GM12892 (cell line): Measurements from ENCODE around the gene PDZK1IP1.

Experiments
- POLR2A ChIP-seq: IDR thresholded peaks from 2 replicates; pipeline ENCODE4 v1.6.1; 2011; ENCODE audit warnings: low read depth, low read length, control low read depth
- POLR2AphosphoS5 ChIP-seq: IDR thresholded peaks from 2 replicates; pipeline ENCODE4 v1.6.1; 2011; ENCODE audit warnings: low read depth, low read length, control low read depth
- TAF1 ChIP-seq: IDR thresholded peaks from 2 replicates; pipeline ENCODE4 v1.6.1; 2011; ENCODE audit warnings: low read depth, mild to moderate bottlenecking, control low read depth, low read length, borderline replicate concordance

- TF ChIP-seq POLR2A (no peak), POLR2AphosphoS5 (no peak), TAF1 (no peak)
These were observed 11.8 kb downstream of the PDZK1IP1 start for GRCh38 chr1:47178020-47178419.
